ENCODE measurements around the gene ZFP28.

DNA sequence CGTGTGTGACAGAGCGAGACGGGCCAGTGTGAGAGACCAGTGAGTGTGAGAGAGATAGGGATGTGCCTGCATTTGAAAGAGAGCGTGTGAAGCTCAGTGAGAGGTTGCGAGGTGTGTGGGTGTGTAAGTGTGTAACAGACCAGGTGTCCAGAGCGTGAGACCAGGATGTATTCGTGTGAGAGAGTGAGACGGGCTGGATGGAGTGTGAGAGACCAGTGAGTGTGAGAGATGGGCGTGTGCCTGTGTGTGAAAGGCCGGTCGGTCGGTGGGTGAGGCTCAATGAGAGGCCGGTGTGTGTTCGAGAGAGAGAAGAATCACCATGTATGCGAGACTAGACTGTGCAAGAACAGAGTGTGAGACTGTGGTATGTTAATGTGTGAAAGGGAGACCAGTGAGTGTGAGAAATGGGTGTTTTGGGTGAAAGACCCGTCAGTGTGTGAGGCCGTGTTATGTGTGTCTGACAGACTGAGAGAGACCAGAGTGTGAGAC is 30.4 kb upstream of the ZFP28 start:
- TF ChIP-seq, protein P1, sequence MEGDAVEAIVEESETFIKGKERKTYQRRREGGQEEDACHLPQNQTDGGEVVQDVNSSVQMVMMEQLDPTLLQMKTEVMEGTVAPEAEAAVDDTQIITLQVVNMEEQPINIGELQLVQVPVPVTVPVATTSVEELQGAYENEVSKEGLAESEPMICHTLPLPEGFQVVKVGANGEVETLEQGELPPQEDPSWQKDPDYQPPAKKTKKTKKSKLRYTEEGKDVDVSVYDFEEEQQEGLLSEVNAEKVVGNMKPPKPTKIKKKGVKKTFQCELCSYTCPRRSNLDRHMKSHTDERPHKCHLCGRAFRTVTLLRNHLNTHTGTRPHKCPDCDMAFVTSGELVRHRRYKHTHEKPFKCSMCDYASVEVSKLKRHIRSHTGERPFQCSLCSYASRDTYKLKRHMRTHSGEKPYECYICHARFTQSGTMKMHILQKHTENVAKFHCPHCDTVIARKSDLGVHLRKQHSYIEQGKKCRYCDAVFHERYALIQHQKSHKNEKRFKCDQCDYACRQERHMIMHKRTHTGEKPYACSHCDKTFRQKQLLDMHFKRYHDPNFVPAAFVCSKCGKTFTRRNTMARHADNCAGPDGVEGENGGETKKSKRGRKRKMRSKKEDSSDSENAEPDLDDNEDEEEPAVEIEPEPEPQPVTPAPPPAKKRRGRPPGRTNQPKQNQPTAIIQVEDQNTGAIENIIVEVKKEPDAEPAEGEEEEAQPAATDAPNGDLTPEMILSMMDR (IDR thresholded peaks at IDR 0.05) = no peak
- TF ChIP-seq POLR2A (IDR thresholded peaks at IDR 0.05) (no peak), EP300 (IDR thresholded peaks at IDR 0.05; ENCODE audit: low read depth) (no peak)

All from transverse colon (tissue), 3 donors.